ENCODE data around the gene GALNT2. TPM values are rescaled to one million over a fixed set of nuclear protein-coding genes. Genes with fewer than 3 reads are reported as not detected.

The GALNT2 gene
- total and polyA plus RNA-seq, 2 of the 4 experiments (the other 2 are of a cell fraction): 50.4 to 189 TPM

DNA sequence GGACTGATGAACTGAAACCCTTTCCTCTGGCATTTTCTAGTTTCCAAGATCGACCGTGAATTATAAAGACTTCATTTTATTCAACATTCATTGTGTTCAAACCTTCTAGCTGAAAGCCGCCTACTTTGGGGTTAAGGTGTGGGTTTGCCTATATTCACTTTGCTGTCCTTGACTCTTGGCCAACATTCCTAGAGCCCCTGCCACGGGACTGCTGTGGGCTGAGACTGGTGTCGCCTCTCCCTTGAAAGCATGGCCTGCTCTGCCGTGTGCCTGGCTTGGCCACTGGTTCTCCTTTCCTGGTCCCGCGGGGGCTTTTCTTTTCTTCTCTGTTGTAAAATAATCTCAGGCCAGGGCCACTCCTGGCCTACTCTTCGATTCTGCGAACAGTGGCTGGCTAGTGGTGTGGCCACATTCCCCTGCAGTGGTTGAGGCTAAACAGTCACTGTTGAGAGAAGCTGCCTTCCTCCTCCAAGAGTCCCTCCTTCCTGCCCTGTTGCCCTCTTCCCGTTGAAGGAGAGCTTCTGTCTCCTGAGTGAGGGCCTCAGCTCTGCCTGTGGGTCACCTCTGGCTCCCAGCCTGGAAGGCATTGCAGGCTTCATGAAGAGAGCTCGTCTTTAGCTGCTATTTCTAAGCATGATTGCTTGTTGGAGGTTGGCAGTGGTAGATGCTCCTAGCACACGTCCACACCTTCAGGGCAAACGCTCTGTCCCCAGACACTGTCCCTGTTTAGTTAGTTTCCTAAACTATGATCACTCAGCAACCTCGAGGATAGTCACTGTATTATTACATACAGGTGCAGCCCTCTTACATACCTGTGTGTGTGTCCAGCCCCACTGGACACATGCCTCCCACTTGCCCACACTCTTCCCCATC, 80.5 kb downstream of the GALNT2 start:
- ATAC-seq (ENCODE audit: low read depth): peak; percentile 38
- no peaks in the 10 kb centered on the region for H3K36me3 ChIP-seq (ENCODE audit: control insufficient read depth, insufficient read depth, low read length)
- BruUV-seq (replicated peaks): no TSS peak

More for the DNA sequence above, 80.5 kb downstream of the GALNT2 start:
- no peak for DNase-seq
- peaks cover 64% of the 10 kb centered on the region for H4K20me1 ChIP-seq (ENCODE audit: insufficient read depth, low read length)
- H2AK5ac ChIP-seq (ENCODE audit: low read depth, low read length): no peak overlapping the region
- no peak overlapping the region for H2AK9ac ChIP-seq (replicated peaks; ENCODE audit: low read depth, low read length, poor library complexity)
- H3K27ac ChIP-seq (ENCODE audit: insufficient read depth, low read length): no peak overlapping the region
- H3K4me3 ChIP-seq (ENCODE audit: insufficient read depth, low read depth, low read length): no peak overlapping the region
- no peak overlapping the region for H2BK20ac ChIP-seq (ENCODE audit: low read depth, low read length)
- no peak overlapping the region; the same call in 1 of the 2 replicates for H3K4ac ChIP-seq (ENCODE audit: low read depth, low read length)
- dilution Hi-C loops (cut with HindIII; ENCODE audit: low sequenced_read_pairs, unreplicated experiment): no loop called here
- peaks cover 35% of the 10 kb centered on the region for H3K9me1 ChIP-seq (ENCODE audit: insufficient read depth, low read length)
- no peak overlapping the region for H2BK15ac ChIP-seq (ENCODE audit: low read depth, low read length)
- ChIA-PET CTCF (no interaction called here), POLR2A (ENCODE audit: unreplicated experiment) (no interaction called here)
- H2BK120ac ChIP-seq (ENCODE audit: low read depth, low read length): no peak overlapping the region
- no CpG with 5 or more reads among the region's 15 CpGs for WGBS, 2 experiments (ENCODE audit: extremely low coverage in 2 of 2, insufficient read length in 1 of 2)
- no peaks in the 10 kb centered on the region for H3K27me3 ChIP-seq (ENCODE audit: control insufficient read depth, insufficient read depth, low read length)
- no peak overlapping the region for H4K8ac ChIP-seq (ENCODE audit: low read depth in 2 of 2, low read length in 2 of 2)
- 0 out of 2 replicates have a peak overlapping the region, but pooled peaks have one; percentile 45 for H3K14ac ChIP-seq (replicated peaks; ENCODE audit: low read depth, low read length)
- no peak overlapping the region for H2AFZ ChIP-seq (replicated peaks; ENCODE audit: low read length, poor library complexity)
- in situ Hi-C loops (cut with MboI; ENCODE audit: low sequenced_read_pairs): no loop called here
- no peak overlapping the region for H4K5ac ChIP-seq (ENCODE audit: low read depth, low read length)
- peaks cover 8% of the 10 kb centered on the region; the same call in 1 of the 2 replicates for H3K4me1 ChIP-seq (ENCODE audit: control insufficient read depth, insufficient read depth, low read length)
- H3K18ac ChIP-seq (ENCODE audit: low read depth, low read length): no peak overlapping the region
- H4K91ac ChIP-seq (ENCODE audit: insufficient read depth, low read depth, low read length): no peak overlapping the region
- H3K79me1 ChIP-seq (ENCODE audit: low read depth in 1 of 2, low read length in 2 of 2): peaks cover 47 to 91% of the 10 kb centered on the region in 2 experiments
- H3K23ac ChIP-seq (ENCODE audit: low read depth, low read length): no peak overlapping the region
- H3K56ac ChIP-seq (ENCODE audit: extremely low read depth, insufficient read depth, low read length): no peak overlapping the region
- H3K4me2 ChIP-seq (ENCODE audit: low read depth, low read length): no peak overlapping the region
- intact Hi-C loops (cut with micrococcal nuclease): no loop called here
- no peak overlapping the region for H2BK5ac ChIP-seq (ENCODE audit: low read depth, low read length, poor library complexity, severe bottlenecking)
- TF ChIP-seq MXI1 (IDR thresholded peaks at IDR 0.05; ENCODE audit: borderline replicate concordance, low read depth, low read length) (no peak), CHD1 (IDR thresholded peaks at IDR 0.05; ENCODE audit: low read depth, low read length) (no peak), RAD21 (IDR thresholded peaks at IDR 0.05; ENCODE audit: low read length) (no peak)
- no peaks in the 10 kb centered on the region for H3K9me3 ChIP-seq (ENCODE audit: control insufficient read depth, insufficient read depth, low read length)
- no peak overlapping the region for H3K9ac ChIP-seq (ENCODE audit: low read depth, low read length)

Measured in IMR-90 (cell line).